ENCODE measurements around the gene GNAI3.

DNA sequence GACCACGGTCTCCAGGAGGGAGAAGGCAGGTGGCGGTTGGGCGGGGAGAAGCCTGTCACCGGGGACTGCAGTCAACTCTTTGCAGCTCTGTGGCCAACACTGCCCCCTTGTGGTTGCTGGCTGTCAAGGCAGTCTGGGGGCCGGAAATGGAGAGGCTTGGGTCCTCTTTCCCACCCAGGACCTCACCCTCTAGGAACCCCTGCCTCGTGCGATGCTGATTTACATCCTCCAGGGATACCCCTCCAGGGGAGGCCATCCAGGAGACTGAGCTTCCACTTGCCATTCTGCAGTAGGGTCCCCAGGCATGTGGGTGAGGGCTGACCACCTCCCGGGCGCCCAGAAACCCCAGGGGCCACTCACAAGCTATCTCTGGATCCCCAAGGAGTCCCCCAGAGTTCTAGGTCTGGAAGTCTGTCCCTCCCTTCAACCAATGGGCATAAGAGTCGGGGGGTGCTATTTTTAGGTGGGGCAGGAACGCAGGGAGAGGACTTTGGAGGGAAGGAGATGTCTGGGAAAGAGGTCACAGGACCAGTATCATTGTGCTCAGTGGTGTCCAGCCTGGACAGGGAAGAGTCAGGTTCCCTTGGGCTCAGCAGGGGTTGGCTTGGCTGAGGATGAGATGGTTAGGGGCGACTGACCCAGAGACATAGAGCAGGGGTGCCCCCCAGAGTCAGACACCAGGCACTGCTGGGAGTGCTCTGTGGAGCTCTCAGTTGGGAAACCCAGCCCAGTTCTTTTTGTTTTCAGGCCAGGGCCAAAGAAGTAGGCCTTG is 15.9 kb upstream of the GNAI3 start:
- TF ChIP-seq POLR2A (IDR thresholded peaks at IDR 0.05; ENCODE audit: low read length) (no peak), GATA1 (IDR thresholded peaks at IDR 0.05; ENCODE audit: low read depth, low read length) (no peak)
